GM10266 (cell line): Measurements from ENCODE around the gene RALGPS1.

Experiments
- DNase-seq: peaks from one replicate; pipeline ENCODE4 v3.0.0; 2012; ENCODE audit errors: extremely low spot score
- CTCF ChIP-seq: IDR thresholded peaks from 2 replicates; pipeline ENCODE4 v1.5.1; 2012; ENCODE audit warnings: mild to moderate bottlenecking, low read depth; ENCODE audit not compliant: control insufficient read depth, insufficient read depth; ENCODE audit errors: missing control alignments

The RALGPS1 gene

GRCh38 chr9:127201071-127201541 is 286.5 kb downstream of the RALGPS1 start:
- no peak for DNase-seq
- TF ChIP-seq CTCF: no peak

DNA sequence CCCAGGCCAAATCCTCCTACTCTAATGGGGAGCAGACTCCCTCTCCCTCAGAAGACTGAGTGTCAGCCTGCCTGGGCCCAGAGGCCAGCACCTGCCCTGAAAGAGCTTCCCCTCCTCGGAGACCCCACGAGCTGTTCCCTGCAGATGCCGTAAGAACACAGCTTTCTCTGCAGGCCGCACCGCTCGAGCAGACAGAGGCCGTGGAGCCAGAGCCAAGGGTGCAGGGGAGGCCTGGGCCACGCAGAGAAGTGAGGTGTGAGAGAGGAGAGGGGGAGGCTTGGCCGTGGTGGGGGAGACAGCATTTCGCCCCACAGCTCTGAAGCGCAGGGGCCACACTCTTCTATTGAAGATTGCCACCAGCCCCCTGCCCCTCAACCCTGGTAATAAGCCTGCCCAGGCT is 287.1 kb downstream of the RALGPS1 start:
- TF ChIP-seq CTCF: no peak
- no peak for DNase-seq

DNA sequence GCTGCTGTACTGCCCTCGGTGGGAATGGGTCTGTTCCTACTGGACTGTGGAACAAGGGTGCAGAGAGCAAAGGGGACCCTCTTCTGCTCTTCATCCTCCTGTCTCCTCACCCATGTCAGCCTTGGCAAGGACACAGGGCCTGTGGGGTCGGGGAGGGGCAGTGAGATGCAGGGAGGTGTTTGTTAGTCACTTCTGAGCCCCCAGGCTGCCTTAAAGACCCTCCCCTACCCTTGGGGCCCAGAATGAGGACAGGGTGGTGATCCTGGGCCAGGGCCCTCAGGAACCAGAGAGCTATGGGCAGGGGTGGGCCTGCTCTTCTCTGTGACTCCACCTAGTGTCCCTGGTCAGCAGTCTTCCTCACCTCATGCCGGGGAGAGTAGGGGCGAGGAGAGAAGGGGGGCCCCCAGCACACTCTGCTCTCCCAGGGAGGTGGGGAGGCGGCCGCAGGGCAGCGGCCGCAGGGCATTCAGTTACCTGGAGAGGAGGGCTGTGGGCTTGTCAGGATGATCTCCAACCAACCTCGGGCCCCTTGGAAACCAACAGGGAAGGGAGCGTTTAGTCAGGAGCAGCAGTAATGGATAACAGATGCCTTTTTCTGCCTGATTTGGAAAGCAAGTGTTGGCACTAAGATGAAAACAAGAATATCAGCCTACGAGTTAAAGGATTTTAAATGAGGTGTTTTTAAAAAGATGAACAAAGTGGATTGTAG is 288.0 kb downstream of the RALGPS1 start:
- no peak for TF ChIP-seq CTCF
- DNase-seq: no peak

GRCh38 chr9:127203681-127204327 is 289.2 kb downstream of the RALGPS1 start:
- DNase-seq: no peak
- no peak for TF ChIP-seq CTCF

- DNase-seq: no peak
- no peak for TF ChIP-seq CTCF
These were observed 290.3 kb downstream of the RALGPS1 start for GRCh38 chr9:127204771-127205470.

- TF ChIP-seq CTCF: no peak
- DNase-seq: no peak
These were observed 291.4 kb downstream of the RALGPS1 start for GRCh38 chr9:127205952-127206351.
